HTR-8/SVneo (cell line): Measurements from ENCODE around the gene BCL7C.
A peak's percentile ranks its signal among the peaks of the same experiment; 100 is the strongest.
"Not testable (repeated sequence)": the region's sequence is repeated elsewhere in the genome, so short reads cannot be mapped to it uniquely, and the experiment has no call there.

Experiments
- DNase-seq: peaks from one replicate; pipeline ENCODE4 v3.0.0; 2011; ENCODE audit warnings: low spot score, mixed read lengths; ENCODE audit not compliant: insufficient read length
- FAIRE-seq: peaks from 2 replicates; lab custom pipeline; 2011; peaks lifted over from hg19 to GRCh38; lab: Jason Lieb, UNC

BCL7C gene

DNA sequence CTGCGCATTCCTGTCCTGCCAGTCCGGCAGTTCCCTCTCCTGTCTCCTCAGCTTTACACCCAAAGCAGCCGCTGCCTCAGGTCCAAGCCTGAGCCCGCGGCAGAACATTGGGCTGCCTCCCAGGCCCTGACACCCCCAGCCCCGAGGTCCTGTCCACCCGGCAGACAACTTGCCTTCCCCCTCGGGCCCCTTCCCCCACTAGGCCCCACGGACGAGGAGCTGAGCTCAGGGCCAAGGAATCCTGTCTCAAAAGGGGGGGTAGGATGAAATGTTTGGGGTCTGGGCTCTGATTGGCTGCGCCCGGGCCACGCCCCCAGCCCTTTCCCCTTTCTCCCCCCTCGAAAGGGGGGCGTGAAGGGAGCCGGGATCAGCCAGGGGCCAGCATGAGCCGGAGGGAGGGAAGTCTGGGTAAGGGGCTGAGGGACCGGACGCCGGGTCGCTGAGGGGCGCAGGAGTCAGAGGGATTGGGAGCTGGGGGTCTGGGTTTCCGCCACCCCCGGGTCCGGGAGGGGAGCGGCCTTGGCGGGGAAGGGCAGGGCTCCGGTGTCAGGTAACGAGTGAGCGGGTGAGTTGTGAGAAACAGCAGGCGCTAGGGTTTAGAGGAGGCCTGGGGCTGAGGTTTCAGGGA is 2.5 kb upstream of the BCL7C start, which contains the start of gene CTF1:
CTF1 (plus strand) TSS at position 354 of the 628 bp plus-strand sequence; CDS start at position 384, 30 bp downstream.
- DNase-seq (peak; percentile 88), FAIRE-seq (peak; percentile 74)

DNA sequence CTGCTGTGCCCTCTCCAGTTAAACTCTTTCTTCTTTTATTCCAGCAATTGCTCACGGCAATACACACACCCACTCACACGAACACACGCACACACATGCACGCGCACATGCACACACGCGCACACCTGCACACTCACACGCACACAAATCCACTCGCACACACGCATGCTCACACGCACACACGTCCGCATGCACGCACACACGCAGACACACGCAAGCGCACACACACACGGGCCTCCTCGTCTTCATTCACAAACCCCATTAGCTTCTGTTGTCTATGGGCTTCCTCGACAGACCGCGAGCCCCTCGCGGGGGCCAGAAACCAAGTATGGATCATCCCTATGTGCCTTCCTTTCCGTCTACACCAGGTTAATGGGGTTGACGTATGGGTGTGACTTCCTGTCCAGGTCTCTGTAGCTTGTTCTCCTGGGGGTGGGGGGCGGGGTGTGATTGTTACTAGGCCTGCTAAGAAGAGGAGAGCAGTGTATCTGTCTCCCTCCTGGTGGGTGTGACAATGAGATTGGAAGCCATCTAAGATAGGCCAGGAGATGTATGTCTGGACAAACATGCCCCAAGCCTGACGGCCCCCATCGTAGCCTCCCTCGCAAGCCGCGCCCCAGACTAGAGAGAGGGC is 1.9 kb upstream of the BCL7C start:
- FAIRE-seq (peak; percentile 86), DNase-seq (peak; percentile 58)

DNA sequence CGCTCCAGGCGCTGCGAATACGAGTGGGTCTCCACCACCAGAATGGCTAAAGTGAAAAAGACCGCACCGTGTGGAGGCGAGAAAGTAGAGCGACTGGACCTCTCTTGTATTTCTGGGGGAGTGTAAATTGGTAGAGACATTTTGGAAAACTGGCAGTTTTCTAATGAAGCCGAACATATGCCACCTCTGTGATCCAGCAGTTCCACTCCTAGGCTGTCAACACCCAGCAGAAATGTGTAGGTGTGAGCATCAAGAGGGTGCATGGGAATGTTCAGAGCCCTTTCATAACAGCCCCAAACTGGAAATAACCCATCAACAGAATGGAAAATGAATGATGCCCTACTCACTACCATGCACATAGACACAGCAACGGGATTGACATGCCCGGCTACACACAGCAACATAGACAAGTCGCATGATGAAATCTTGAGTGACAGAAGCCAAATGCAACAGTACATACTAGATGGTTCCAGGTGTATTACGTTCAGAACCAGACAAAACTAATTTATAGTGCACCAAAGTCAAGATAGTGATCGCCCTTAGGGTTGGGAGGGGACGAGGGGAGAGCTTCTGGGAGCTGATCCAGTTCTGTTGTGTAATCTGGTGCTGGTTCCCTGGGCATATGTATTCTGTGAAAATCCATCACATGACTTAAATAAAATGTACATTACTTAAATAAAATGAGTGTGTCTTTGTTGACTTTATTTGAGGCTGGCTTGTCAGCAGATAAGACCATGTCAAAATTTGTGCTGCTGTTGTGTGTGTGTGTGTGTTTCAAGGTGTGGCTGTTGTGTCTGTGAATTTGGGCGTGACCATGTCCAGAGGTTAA is 877 bp upstream of the BCL7C start:
- DNase-seq (no peak), FAIRE-seq (peak; percentile 9)

DNA sequence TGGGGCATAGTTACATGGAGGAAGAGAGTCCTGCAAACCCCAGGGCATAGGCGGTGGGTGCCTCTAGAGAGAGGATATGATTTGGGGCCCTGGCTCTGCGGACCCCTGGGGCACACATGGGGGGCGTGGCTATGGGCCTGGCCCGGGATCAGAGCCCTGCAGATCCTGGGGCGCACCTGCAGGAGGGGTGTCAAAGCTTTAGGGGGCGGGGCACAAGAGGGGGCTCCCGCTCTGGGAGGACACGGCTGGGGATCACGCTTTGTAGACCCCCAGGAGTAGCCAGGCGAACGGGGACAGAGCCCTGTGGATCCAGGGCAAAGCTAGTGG is 497 bp downstream of the BCL7C start:
- no peak for FAIRE-seq
- no peak for DNase-seq

DNA sequence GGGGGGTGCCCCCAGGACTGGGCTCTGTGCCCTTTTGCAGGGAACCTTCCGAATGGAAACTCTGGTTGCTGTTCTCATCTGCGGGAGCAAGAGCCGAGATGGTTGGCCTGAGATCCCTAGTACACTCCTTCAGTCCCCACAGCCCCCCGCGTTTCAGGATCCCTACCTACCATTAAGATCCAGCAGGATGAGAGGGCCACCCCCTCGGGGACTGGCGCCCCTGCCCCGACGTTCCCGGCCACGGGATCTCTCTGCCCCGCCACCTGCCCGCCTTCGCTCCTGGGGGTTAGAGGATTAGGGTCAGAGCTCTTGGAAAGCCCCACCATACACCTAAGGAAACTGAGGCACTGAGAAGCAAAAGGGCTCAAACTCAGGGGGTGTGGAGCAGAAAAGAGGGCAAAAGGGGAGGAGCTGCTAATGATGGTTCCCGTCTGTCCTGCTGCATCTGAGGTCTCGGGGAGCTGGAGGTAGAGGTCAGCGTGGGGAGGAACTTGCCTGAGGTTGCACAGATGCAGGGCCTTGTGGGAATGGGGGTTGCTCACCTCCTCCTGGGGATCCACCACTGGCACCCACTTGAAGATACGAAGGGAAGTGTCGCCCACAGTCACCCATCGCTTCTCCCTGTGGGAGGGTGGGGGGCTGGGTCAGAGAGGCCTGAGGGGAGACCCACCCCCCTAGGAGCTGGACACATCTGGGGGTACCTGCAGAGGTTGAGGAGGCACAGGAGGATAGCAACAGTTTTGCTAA is 1.0 kb downstream of the BCL7C start:
- FAIRE-seq, result no peak

DNA sequence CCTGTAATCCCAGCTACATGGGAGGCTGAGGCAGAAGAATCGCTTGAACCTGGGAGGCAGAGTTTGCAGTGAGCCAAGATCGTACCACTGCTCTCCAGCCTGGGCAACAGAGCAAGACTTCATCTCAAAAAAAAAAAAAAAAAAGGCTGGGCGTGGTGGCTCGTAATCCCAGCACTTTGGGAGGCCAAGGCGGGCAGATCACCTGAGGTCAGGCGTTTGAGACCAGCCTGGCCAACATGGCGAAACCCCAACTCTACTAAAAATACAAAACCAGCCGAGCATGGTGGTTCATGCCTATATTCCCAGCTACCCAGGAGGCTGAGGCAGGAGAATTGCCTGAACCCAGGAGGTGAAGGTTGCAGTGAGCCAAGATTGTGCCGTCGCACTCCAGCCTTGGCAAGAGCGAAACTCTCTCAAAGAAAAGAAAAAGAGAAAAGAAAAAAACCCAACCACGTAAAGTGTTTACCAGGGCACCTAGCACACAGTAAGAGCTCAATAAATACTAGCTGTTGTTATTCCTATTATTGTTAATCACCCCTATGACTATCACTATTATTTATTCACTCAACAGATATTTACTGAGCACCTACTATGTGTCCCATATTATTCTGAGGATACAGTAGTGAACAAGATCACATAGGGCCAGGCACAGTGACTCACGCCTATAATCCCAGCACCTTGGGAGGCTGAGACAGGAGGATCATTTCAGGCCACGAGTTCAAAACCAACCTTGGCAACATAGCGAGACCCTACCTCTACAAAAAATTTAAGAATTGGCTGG is 2.6 kb downstream of the BCL7C start:
- not testable (repeated sequence) for DNase-seq
- FAIRE-seq, result peak; percentile 4

More for the DNA sequence above, 1.0 kb downstream of the BCL7C start:
- no peak for DNase-seq

DNA sequence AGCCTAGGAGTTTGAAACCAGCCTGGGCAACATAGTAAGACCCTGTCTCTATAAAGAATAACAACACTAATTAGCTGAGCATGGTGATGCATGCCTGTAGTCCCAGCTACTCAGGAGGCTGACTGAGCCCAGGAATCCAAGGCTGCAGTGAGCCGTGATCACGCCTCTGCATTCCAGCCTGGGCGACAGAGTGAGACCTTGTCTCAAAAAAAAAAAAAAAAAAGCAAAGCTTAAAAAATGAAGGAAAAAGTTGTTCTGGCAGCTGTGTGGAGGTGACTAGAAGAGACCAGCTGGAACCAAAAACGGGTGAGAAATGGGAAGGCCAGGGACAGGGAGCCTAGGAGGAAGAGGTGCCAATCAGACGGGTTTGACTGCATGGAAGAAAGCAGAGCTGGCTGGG is 4.2 kb downstream of the BCL7C start:
- FAIRE-seq, result no peak

DNA sequence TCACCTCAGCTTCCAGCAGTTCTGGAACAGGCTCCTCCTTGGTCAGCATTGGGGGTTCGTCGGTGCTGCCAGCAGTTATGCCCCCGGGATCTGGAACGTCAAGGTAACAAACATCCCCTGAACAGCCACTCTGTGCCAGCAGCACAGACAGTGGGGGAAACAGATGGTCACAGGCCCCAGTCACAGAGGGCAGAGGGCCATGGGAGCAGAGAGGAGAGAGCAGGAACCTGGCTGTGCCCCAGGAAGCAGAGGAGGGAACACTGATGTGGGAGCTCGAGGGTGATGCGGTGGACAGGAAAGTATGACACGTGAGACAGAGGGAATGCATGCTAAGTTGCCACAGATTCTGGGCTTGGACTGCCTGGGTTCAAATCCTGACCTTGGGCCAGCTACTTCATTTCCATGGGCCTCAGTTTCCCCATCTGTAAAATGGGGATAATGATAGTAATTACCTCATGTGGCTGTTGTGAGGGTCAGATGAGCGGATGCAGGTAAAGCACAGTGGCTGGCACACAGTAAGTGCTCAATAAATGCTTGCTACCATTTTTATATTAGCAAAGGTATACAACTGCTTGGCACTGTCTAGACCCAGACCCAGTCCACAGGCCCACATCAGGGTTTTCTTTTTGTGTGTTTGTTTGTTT is 4.9 kb downstream of the BCL7C start:
- no peak for FAIRE-seq
- DNase-seq, result no peak

More for the DNA sequence above, 4.2 kb downstream of the BCL7C start:
- no peak for DNase-seq

DNA sequence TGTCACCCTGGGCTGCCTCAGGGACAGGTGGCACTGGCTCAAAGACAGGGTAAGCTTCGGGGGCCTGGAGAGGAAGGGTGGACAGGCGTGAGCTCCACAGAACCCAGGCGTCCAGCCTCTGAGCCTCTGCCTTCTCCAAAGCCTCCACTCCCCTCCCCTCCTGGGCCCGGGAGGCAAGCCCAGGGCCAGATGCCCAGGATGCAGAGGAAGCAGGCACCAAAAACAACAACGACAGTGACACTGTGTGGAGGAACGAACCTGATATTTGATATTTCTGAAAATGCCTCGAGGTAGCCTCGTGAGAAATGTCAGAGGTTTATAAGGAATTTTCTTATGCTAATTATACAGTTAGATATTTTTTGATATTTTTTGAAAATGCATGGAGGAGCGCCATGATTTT is 6.0 kb downstream of the BCL7C start:
- FAIRE-seq, result no peak

DNA sequence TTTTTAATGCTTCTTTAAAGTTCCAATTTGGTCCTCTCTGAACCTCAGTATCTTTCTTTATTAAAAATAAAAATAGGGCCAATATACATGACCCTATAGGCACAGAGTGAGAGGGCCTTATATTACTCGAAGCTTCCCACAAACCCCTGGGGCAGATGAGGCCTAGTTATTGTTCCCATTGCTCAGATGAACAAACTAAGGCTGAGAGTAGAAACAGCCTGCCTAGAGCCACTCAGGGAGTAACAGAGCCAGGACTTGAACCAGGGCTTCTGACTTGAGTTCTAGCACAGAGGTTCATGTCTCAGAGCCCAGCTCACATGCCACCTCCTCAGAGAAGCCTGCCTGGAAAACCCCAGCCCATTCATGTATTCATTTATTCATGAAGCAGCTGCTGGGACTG is 7.7 kb downstream of the BCL7C start:
- FAIRE-seq, result no peak

More for the DNA sequence above, 6.0 kb downstream of the BCL7C start:
- DNase-seq, result no peak

DNA sequence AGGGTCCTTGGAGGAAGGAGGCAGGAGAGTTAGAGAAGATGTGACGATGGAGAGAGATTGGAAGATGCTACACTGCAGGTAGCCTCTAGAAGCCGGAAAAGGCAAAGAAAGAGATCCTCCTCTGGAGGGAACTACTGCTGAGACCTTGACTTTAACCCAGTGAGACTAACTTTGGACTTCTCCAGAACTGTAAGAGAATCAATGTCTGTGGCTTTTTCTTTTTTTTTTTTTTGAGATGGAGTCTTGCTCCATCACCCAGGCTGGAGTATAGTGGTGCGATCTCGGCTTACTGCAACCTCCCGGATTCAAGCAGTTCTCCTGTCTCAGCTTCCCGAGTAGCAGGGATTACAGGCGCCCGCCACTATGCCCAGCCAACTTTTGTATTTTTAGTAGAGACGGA is 8.7 kb downstream of the BCL7C start:
- no peak for FAIRE-seq
- DNase-seq, result no peak

More for the DNA sequence above, 7.7 kb downstream of the BCL7C start:
- no peak for DNase-seq

DNA sequence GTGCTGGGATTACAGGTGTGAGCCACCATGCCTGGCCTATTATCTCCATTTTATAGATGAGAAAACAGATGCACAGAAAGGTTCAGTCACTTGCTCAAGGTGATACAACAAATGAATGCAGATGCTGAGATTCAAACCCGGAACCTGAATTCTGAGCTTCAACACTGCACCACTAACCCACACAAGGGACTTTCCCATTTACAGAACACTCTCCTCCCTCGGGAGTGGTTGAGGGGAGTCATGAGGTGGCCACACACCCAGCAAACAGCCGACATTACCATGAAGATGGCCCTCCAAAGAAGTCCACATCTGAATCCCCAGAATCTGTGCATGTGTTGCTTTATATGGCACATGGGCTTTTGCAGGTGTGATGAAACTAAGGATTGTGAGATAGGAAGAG is 9.1 kb downstream of the BCL7C start:
- no peak for FAIRE-seq
- DNase-seq, result no peak

DNA sequence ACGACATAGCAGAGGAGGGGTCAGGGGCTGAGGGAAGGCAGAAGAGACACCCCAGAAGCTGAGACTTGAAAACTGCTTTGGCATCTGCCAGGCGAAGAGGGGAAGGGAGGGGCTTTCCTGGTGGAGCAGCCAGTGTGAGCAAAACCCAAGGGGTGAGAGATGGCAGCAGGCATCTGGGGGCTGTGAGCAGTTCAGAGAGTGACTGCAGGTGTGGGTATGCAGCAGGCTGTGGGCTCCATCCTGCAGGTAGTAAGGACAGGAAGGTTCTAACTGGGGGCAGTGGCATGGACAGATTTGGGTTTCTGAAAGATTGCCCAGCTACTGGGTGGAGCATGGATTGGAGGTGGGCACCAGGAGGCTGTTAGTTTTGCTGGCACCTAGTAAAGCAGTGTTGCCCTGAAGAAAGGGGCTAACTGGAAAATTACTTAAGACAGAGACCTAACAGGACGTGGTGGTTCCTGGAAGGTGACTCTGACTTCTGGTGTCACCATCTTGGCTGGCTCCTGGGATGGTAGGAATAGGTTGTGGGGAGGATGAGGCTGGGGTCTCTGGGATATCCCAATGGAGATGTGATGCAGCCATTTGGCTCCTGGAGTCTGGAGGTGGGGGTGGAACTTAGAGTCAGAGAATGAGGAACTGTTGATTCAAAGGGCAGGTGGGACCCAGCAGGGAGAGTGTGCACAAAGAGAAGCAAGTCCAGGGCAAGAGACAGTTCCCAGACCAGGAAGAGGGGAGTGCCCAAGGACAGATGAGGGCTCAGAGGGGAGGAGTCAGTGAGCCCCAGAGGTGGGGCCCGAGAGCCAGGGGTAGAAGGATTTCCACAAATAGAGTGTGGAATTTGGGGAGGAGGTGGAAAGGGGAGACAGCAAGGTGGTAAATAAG is 11.2 kb downstream of the BCL7C start:
- FAIRE-seq (no peak), DNase-seq (no peak)

DNA sequence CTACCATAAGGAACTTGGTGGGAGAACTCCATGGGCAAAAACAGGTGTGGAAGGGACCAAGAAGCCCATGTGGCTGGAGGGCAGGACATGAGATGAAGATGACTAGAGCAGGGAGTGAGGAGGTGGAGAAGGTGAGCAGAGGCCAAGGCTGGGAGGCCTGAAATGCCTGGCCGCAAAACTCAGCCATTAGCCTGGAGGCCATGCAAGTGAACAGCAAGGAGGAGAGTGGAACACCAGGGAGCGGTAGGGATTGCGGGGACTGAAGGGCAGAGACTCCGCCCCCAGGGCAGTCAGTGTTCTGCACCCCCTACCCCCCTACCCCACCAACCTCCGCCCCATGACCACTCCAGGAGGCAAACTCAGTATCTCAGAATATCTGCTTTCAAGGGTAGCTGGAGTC is 17.0 kb downstream of the BCL7C start:
- FAIRE-seq (no peak), DNase-seq (no peak)

DNA sequence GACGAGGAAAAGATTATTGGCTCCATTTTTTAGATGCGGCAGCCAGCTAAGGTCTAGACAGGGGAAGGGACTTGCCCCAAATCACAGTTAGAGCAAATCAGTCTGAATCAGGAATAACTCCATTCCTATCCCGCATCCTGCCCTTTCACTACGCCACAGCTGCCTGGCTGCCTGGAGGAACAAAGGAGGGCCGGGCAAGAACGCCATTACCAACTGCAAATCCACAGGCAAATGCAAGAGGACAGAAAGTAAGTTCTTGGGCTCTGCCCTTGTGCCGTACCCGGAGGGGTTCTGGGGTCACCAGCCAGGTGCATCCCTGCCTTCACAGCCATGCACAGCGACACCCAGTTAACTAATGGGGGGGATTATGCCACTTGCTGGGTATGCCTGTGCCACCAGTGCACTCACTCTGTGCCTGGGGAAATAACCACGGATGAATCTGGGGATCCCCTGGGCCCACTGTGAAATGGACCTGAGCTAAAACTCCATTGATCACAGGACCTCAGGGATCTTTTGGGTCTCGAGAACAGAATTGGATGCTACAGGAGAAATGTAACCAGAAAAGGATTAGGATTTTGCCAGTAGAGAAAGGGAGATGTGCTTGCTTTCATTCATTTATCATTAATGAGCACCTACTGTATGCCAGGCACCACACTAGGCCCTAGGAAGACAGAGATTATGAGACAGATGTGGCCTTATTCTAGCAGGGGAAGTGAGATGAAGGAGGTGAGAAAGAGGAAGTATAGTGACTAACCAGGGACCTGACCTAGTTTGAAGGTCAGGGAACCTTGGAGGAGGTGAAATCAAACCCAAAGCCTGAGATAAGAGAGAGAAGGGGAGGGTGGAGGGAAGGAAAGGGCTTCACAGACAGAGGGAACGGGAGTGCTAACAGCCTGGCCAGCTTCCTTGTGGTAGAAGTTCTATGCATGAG is 17.7 kb downstream of the BCL7C start:
- no peak for DNase-seq
- FAIRE-seq, result no peak

DNA sequence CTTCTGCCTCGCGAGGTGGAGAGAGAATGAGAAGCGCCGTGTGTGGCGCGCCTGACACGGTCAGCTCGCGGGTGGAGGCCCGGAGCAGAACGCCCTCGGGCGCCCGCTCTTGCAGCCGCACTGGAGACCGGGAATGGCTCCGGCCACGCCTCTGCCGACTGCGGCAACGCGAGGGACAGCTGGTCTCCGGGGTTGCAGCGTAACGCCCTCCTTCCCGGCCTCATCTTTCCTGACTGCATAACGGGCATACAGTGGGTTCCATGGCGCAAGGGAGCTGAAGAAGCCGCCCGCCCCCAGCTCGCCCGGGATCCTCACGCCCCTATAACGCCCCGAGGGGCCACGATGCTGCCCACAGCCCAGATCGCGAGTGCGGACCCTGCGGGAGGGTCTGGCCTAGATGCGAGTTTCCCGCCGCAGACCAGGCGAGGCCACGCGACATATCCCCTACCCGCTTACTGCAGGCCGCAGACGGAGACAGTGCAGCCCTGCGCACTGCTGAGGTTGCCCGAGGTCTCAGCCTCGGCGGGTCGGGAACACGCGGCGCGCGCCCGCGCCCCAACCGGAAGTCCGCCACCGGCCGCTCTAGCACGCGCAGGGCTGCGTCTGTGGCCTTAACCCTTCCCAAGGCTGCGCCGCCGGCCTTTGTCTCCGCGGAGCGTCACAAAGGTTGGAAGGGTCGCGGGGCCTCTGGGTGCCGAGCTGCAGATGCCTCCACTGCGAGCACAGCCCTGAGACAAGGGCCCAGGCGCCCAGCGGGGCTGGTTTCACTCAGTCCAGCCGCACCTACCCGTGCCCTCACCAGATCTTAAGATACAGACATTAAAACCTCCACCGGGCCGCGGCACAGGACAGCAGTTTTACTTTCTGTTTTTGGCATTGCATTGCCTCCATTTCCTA is 18.8 kb downstream of the BCL7C start:
- peak; percentile 87 for FAIRE-seq

More for the DNA sequence above, 18.8 kb downstream of the BCL7C start:
- DNase-seq, result peak; percentile 90
